K562 (cell line): ENCODE results near the gene ZSCAN12. TPM values are rescaled to one million over a fixed set of nuclear protein-coding genes. Genes with fewer than 3 reads are reported as not detected.

Experiments used
- ATAC-seq: fragments of 200-7000 bp; cut with Tn5 transposase; 3 replicates; pipeline ENCODE4 v1.9.1; 2020; ENCODE audit warnings: moderate library complexity
- BruUV-seq: library from RNA; stranded (reverse); fragments of 400-500 nt; replicated peaks from 2 replicates; lab custom pipeline; 2021; lab: Mats Ljungman, UMichigan
- CTCF ChIA-PET: fragments of 300-600 bp; formaldehyde crosslinking; extraction: SDS; loops from one replicate; lab custom pipeline; 2021; ENCODE audit warnings: low intra/inter-chr PET ratio; lab: Yijun Ruan, JAX
- POLR2A ChIA-PET: fragments of 300-600, 350-650 bp; sonication (Branson Sonifier 250); formaldehyde crosslinking; extraction: SDS; loops from one replicate; lab custom pipeline; 2021; ENCODE audit warnings: antibody characterized with exemption, inconsistent platforms; lab: Yijun Ruan, JAX
- DNase-seq, 4 experiments: peaks; one replicate each; pipeline versions ENCODE4 v3.0.0 to v3.0.0-alpha.2; 2011 to 2018; ENCODE audit warnings: low spot score in 3 of 4, mixed read lengths in 3 of 4; ENCODE audit errors: extremely low read depth in 1 of 4
- FAIRE-seq: peaks from 2 replicates; lab custom pipeline; 2011; peaks lifted over from hg19 to GRCh38; lab: Jason Lieb, UNC
- H2AFZ ChIP-seq: 2 replicates; pipeline ENCODE4 v1.6.0; 2011; ENCODE audit warnings: low read depth, low read length, control low read depth, inconsistent platforms
- H3K27ac ChIP-seq: fragments of 200-600 bp; 3 replicates; pipeline ENCODE4 v1.8.0; 2011; ENCODE audit warnings: low read depth, mild to moderate bottlenecking, control low read depth, inconsistent platforms, low read length, moderate library complexity, mixed read lengths; ENCODE audit errors: extremely low read depth
- H3K27me3 ChIP-seq, 2 experiments: fragments of 300-600 bp in 1 of 2; 2 replicates in 1 of 2; 3 replicates in 1 of 2; pipeline versions ENCODE4 v1.6.0 to v1.8.0; 2011; ENCODE audit warnings: inconsistent platforms in 2 of 2, low read length in 2 of 2, mild to moderate bottlenecking in 1 of 2, mixed read lengths in 1 of 2, moderate library complexity in 1 of 2; ENCODE audit not compliant: control insufficient read depth in 2 of 2, insufficient read depth in 2 of 2
- H3K36me3 ChIP-seq: fragments of 300-600 bp; 3 replicates; pipeline ENCODE4 v1.8.0; 2011; ENCODE audit warnings: mild to moderate bottlenecking, low read length, inconsistent platforms; ENCODE audit not compliant: control insufficient read depth, insufficient read depth
- H3K4me1 ChIP-seq, 2 experiments: fragments of 200-600 bp in 1 of 2; replicated peaks in 1 of 2; 2 replicates in 1 of 2; 3 replicates in 1 of 2; pipeline versions ENCODE4 v1.5.1 to v1.8.0; 2011; ENCODE audit warnings: inconsistent platforms in 2 of 2, low read length in 2 of 2, mild to moderate bottlenecking in 1 of 2, mixed read lengths in 1 of 2, moderate library complexity in 1 of 2; ENCODE audit not compliant: control insufficient read depth in 2 of 2, insufficient read depth in 2 of 2
- H3K4me2 ChIP-seq: 2 replicates; pipeline ENCODE4 v1.6.1; 2011; ENCODE audit warnings: low read length, control low read depth, inconsistent platforms, mixed read lengths; ENCODE audit not compliant: insufficient read depth
- H3K4me3 ChIP-seq: fragments of 200-600 bp; sonication (generic), shearing (Covaris generic); 2 replicates; pipeline ENCODE4 v1.5.1; 2016; ENCODE audit warnings: control low read depth, inconsistent platforms
- H3K79me2 ChIP-seq: fragments of 200-600 bp; 3 replicates; pipeline ENCODE4 v1.8.0; 2011; ENCODE audit warnings: low read length, inconsistent platforms; ENCODE audit not compliant: control insufficient read depth, insufficient read depth
- H3K9ac ChIP-seq, 2 experiments: 2 replicates each; pipeline versions ENCODE4 v1.6.0 to v1.6.1; 2011; ENCODE audit warnings: low read depth in 2 of 2, low read length in 2 of 2, control low read depth in 1 of 2, inconsistent platforms in 1 of 2, mild to moderate bottlenecking in 1 of 2, mixed read lengths in 1 of 2; ENCODE audit not compliant: insufficient read depth in 1 of 2
- H3K9me1 ChIP-seq: one replicate; pipeline ENCODE4 v1.6.0; 2011; ENCODE audit warnings: inconsistent platforms, mild to moderate bottlenecking, low read length, moderate library complexity; ENCODE audit not compliant: control insufficient read depth, insufficient read depth
- H3K9me3 ChIP-seq: replicated peaks from 2 replicates; pipeline ENCODE4 v1.5.1; 2011; ENCODE audit warnings: low read depth, low read length, inconsistent platforms; ENCODE audit not compliant: control insufficient read depth, insufficient read depth
- H4K20me1 ChIP-seq: replicated peaks from 2 replicates; pipeline ENCODE4 v1.6.1; 2011; ENCODE audit warnings: low read length, inconsistent platforms, mixed read lengths; ENCODE audit not compliant: control insufficient read depth, insufficient read depth
- BMI1 ChIP-seq: fragments of 150-350 bp; IDR thresholded peaks from 2 replicates; pipeline ENCODE4 v1.6.1; 2014; ENCODE audit warnings: low read length
- C11orf30 ChIP-seq: fragments of 450-650 bp; IDR thresholded peaks from 2 replicates; pipeline ENCODE4 v1.6.1; 2016; ENCODE audit warnings: low read depth, mild to moderate bottlenecking
- CCAR2 ChIP-seq: fragments of 200-400 bp; formaldehyde crosslinking; IDR thresholded peaks from 2 replicates; pipeline ENCODE4 v1.6.1; 2017; ENCODE audit warnings: mild to moderate bottlenecking, low read depth, low read length
- CTCF ChIP-seq, 3 experiments: IDR thresholded peaks in 2 of 3; conservative IDR thresholded peaks in 1 of 3; 2 replicates each; pipeline ENCODE4 v1.5.1; 2011 to 2012; ENCODE audit warnings: low read length in 3 of 3, mild to moderate bottlenecking in 3 of 3, control low read depth in 2 of 3, improper control_type of control experiment in 1 of 3, inconsistent platforms in 1 of 3, low read depth in 1 of 3, mixed read lengths in 1 of 3, moderate library complexity in 1 of 3; ENCODE audit not compliant: insufficient read depth in 2 of 3
- HDAC3 ChIP-seq: fragments of 450-650 bp; IDR thresholded peaks from 2 replicates; pipeline ENCODE4 v1.6.1; 2018; ENCODE audit warnings: borderline replicate concordance, mild to moderate bottlenecking, moderate library complexity; ENCODE audit not compliant: partially characterized antibody
- KAT2B ChIP-seq: IDR thresholded peaks from one replicate; pipeline ENCODE4 v1.6.1; 2012; ENCODE audit warnings: low read depth, mild to moderate bottlenecking, control low read depth, inconsistent platforms, low read length, moderate library complexity
- MAFF ChIP-seq: IDR thresholded peaks from 2 replicates; pipeline ENCODE4 v1.6.1; 2012; ENCODE audit warnings: low read length, improper control_type of control experiment
- POLR2AphosphoS2 ChIP-seq: IDR thresholded peaks from 2 replicates; pipeline ENCODE4 v1.6.1; 2012; ENCODE audit warnings: low read length, improper control_type of control experiment
- SREBF2 ChIP-seq: sonication (generic); formaldehyde crosslinking; IDR thresholded peaks from 2 replicates; pipeline ENCODE4 v1.4.0; 2020; ENCODE audit warnings: mild to moderate bottlenecking, missing genetic modification reagents
- SRSF9 ChIP-seq: fragments of 200-400 bp; formaldehyde crosslinking; IDR thresholded peaks from 2 replicates; pipeline ENCODE4 v1.6.1; 2017; ENCODE audit warnings: low read depth, low read length, borderline replicate concordance
- TAF1 ChIP-seq: IDR thresholded peaks from 2 replicates; pipeline ENCODE4 v1.6.1; 2011; ENCODE audit warnings: mild to moderate bottlenecking, low read length, moderate library complexity; ENCODE audit not compliant: insufficient read depth, control insufficient read depth, severe bottlenecking; ENCODE audit errors: extremely low read depth
- TEAD2 ChIP-seq: fragments of 450-650 bp; IDR thresholded peaks from 2 replicates; pipeline ENCODE4 v1.6.1; 2016; ENCODE audit warnings: missing genetic modification characterization, control low read depth, missing compliant biosample characterization
- ZBED1 ChIP-seq: IDR thresholded peaks from 2 replicates; pipeline ENCODE4 v1.6.1; 2014
- ZFX ChIP-seq: sonication (generic); formaldehyde crosslinking; IDR thresholded peaks from 2 replicates; pipeline ENCODE4 v1.8.0; 2022; ENCODE audit warnings: mild to moderate bottlenecking, missing genetic modification reagents, moderate library complexity
- ZKSCAN1 ChIP-seq: fragments of 150-350 bp; IDR thresholded peaks from 2 replicates; pipeline ENCODE4 v1.6.1; 2016; ENCODE audit warnings: low read depth, low read length
- ZNF280B ChIP-seq: fragments of 250-450 bp; sonication (Bioruptor Pico); IDR thresholded peaks from 2 replicates; pipeline ENCODE4 v1.5.1; 2021; ENCODE audit warnings: mild to moderate bottlenecking
- ZNF551 ChIP-seq: fragments of 250-450 bp; sonication (Bioruptor Pico); IDR thresholded peaks from 2 replicates; pipeline ENCODE4 v1.5.0; 2021; ENCODE audit warnings: mild to moderate bottlenecking, moderate library complexity
- WGBS: fragments of 100-300 bp; shearing (Covaris generic); methylation state at CpG from one replicate; pipeline ENCODE4 v1.1.6; 2016; ENCODE audit warnings: low coverage, mixed read lengths; ENCODE audit not compliant: insufficient coverage; ENCODE audit errors: missing lambda C conversion rate; 5-methylcytosine and 5-hydroxymethylcytosine counted together
- in situ Hi-C: fragments of 300-500 bp; cut with MboI; formaldehyde crosslinking; loops from 4 replicates; pipeline ENCODE4 v1.15.0; 2018; ENCODE audit warnings: inconsistent platforms, mixed read lengths
- intact Hi-C: fragments of 100-400 bp; cut with micrococcal nuclease; formaldehyde crosslinking; loops from 2 replicates; pipeline ENCODE4 v1.14.2; 2022
- polyA plus RNA-seq, 8 experiments: library from polyadenylated mRNA; depleted of rRNA in 4 of 8; stranded (reverse) in 5 of 8; unstranded in 3 of 8; fragments of >200 nt; fragmentation: Nextera tagmentation in 2 of 8; fragmentation: Illumina TruSeq in 1 of 8; extraction: Ambion mirVana in 2 of 8; extraction: Trizol in 1 of 8; gene quantifications; 2 replicates each; pipeline versions ENCODE4 v1.2.1 to v1.2.3, GENCODE V29; 2011 to 2014; ENCODE audit warnings: inconsistent platforms in 1 of 8, missing spikeins in 1 of 8
- total RNA-seq, 7 experiments: library from RNA; depleted of rRNA in 6 of 7; stranded (reverse); fragments of >200 nt in 6 of 7; fragmentation: Illumina TruSeq in 2 of 7; extraction: Trizol in 2 of 7; gene quantifications; 2 replicates each; pipeline versions ENCODE4 v1.2.1 to v1.2.3, GENCODE V29; 2011 to 2021; ENCODE audit warnings: low replicate concordance in 1 of 7

ZSCAN12 gene
- total and polyA plus RNA-seq, 9 of the 15 experiments (the other 6 are each of a cell fraction or from before 2014, with no cell fraction given) = 2.5 to 19.6 (median 12.5) TPM

GRCh38 chr6:28393912-28394662, 5.5 kb downstream of the ZSCAN12 start (continued):
- peak; percentile 69; the same call in 1 of the 2 replicates for TF ChIP-seq C11orf30
- no peak for TF ChIP-seq TEAD2 (tag)
- TF ChIP-seq MAFF = peak; percentile 66
- peak; percentile 30 to 53 (median 34); a peak in 4 of 6 replicates for TF ChIP-seq CTCF (IDR thresholded peaks at IDR 0.05 in 2 of 3, conservative IDR thresholded peaks at IDR 0.05 in 1 of 3; ENCODE audit: insufficient read depth in 2 of 3, low read depth in 1 of 3, low read length in 3 of 3)

GRCh38 chr6:28390688-28391087, 8.9 kb downstream of the ZSCAN12 start:
- 97% methylated on average over 8 of the region's 8 CpGs for WGBS
- no peak overlapping the region for H3K4me2 ChIP-seq
- peaks cover 96% of the 10 kb centered on the region for H3K36me3 ChIP-seq
- POLR2A ChIA-PET = no interaction called here
- peaks cover 0 to 3% of the 10 kb centered on the region in 2 experiments; a peak in 2 of 5 replicates for H3K4me1 ChIP-seq
- H3K27me3 ChIP-seq = no peaks in the 10 kb centered on the region
- H3K9me3 ChIP-seq = no peaks in the 10 kb centered on the region; the same call in 1 of the 2 replicates
- DNase-seq (no peak), ATAC-seq (no peak), FAIRE-seq (no peak)
- TSS peak; percentile 1 for BruUV-seq
- peaks cover 86% of the 10 kb centered on the region for H3K79me2 ChIP-seq
- H4K20me1 ChIP-seq = no peaks in the 10 kb centered on the region
- H3K9me1 ChIP-seq = no peaks in the 10 kb centered on the region
- no peak overlapping the region for H2AFZ ChIP-seq
- H3K27ac ChIP-seq = no peak overlapping the region
- in situ Hi-C loops (no loop called here), intact Hi-C loops (no loop called here)
- H3K4me3 ChIP-seq = no peak overlapping the region
- CTCF ChIA-PET = no interaction called here
- no peak overlapping the region for H3K9ac ChIP-seq
- no peak for TF ChIP-seq ZBED1
- TF ChIP-seq HDAC3 = no peak
- TF ChIP-seq ZFX (CRISPR knock-in tag) = 0 out of 2 replicates have a peak, but pooled peaks have one; percentile 23
- no peak for TF ChIP-seq ZKSCAN1
- no peak for TF ChIP-seq KAT2B
- peak; percentile 73; the same call in 1 of the 2 replicates for TF ChIP-seq ZNF280B (CRISPR knock-in tag)
- TF ChIP-seq BMI1 = no peak
- no peak for TF ChIP-seq TAF1
- TF ChIP-seq SRSF9 = no peak
- no peak for TF ChIP-seq ZNF551 (CRISPR knock-in tag)
- TF ChIP-seq POLR2AphosphoS2 = no peak
- no peak for TF ChIP-seq CCAR2
- TF ChIP-seq TEAD2 (tag) = 0 out of 2 replicates have a peak, but pooled peaks have one; percentile 12
- TF ChIP-seq SREBF2 (CRISPR knock-in tag) = no peak
